Activated gamma-delta T cell treated with Interleukin-2 at 50 U/mL for 16 hours (primary cell): ENCODE data around the gene POU2F1.

Experiments used
- DNase-seq: peaks from one replicate; pipeline ENCODE4 v3.0.0-alpha.2; 2020

The POU2F1 gene

DNA sequence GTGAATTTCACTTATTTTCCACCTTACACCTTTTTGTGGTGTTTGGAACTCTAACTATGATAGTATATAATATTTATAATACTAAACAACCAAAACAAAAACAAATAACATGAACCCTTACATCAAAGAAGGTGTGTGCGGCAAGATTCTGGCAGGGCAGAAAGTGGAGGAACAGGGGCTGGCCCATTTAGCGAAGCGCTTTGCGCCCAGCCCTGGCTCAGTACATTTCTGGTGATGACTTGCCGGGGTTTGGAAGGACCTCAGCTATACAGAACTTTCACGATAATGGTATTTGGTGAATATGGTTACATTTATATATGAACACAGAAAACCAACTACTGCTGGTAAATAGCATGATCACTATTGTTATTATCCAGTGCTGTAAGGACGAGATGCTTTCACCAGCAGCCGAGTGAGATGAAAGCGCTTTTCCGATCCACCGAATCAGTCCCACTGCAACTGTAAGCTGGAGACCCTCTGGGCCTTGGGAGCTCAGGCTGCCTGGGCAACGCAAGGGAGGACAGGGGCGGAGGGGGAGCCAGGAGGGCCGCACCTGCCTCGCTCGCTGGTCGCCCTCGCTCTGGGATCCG, 233.7 kb downstream of the POU2F1 start:
- no peak for DNase-seq

DNA sequence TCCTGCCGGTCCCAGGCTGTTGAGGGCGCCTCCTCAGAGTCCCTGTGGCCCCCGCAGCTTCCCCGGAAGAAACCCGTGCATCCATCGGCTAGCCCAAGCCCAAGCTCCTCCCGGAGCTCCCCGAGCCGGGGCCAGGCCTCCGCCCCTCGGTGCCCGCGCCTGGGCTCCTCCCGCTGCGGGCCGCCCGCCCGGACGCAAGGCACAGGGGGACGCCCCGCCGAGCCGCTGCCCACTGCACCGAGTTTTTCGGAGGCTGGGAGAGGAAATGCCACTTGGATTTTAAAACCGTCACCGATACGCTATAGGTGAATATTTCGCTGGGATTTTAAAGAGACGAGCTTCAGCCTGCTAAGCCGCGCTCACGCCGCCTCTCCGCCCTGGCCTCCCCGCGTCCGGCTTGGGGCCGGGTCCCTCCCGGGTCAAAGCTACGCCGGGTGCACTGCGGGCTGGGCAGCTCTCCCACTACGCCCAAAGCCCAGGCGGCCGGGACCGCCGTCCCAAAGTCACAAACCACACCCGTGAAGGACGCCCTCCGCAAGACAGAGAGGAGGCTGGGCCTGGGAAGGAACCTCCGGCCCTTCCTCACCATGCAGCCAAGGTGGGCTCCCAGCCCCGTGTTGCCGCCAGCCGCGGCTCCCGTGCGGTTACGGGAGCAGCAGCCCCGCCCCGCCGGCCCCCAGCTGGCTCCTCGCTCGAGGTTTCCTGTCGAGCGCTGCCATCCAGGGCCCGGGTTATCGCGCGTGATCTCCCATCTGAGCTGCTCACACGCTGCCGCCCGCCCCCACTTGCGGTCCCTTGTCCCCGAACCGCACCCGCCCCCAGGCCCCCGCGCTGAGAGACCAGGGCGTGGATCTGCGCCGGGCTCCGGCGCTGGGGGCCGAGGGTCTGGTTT, 234.5 kb downstream of the POU2F1 start:
- DNase-seq = peak; percentile 81

DNA sequence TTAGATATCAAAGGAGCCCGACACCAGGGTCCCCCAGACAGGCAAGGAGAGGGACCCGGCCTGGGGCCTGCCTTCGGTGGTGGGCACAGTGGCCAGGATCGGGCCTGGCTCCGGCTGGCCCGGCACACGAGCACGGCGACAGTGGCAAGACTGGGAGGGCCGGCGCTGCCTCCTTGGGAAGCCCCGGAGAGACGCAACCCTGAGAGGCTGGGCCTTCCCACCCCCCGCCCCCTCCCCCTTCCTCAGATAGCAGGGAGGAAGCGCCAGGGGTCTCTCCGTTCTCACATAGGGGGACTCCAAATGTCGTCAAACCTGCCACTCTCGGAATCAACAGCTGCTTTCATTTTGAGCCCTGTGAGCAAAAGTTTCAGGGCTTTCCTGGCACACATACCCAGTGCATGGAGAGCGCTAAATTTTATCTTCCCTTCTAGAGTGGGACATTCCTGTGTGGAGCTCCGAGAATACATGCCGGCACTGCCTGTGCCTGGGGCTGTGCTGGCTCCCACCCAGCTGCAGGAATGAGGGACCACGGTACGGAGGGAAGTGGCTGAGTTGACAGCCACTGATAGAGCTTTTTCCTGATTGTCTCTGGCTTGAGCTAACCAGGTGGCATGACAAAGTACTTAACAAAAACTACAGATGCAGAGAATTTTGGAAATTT, 235.2 kb downstream of the POU2F1 start:
- no peak for DNase-seq

DNA sequence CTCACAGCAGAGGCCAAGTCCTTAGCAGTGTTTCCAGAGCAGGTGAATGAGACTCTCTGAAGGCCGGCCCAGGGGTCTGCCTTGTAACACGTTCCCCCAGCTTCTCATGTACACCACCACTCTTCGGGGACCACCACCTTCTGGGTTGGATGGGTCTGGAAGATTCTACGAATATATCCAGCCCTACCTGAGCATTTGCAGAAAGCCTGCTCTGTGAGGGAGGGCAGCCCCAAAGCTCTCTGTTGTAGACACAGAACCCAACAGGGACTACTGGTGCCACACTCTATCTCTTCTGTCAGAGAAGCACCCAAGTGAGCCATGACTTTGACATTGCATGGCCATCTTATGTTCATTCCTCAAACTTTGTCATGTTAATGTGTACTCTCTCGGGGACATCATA, 235.8 kb downstream of the POU2F1 start:
- DNase-seq = no peak

DNA sequence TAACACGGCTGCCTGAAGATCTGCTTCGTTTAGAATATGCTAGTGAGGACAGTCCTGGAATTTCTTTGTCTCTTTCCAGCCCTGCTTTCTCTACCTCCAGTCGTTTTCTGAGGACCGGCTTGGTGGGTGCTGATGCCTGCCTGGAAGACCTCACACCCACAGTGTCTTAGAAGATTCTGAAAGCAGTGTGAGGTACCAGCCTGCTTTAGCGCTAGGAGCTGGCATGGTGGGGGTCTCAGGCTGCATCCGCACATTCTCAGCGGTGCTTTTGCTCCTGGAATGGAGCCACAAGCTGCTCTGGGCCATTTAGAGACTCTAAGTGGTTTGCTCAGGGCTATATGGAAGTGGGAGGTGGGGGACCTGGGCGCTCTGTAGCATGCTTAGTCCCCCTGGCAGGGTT, 236.2 kb downstream of the POU2F1 start:
- DNase-seq = no peak

DNA sequence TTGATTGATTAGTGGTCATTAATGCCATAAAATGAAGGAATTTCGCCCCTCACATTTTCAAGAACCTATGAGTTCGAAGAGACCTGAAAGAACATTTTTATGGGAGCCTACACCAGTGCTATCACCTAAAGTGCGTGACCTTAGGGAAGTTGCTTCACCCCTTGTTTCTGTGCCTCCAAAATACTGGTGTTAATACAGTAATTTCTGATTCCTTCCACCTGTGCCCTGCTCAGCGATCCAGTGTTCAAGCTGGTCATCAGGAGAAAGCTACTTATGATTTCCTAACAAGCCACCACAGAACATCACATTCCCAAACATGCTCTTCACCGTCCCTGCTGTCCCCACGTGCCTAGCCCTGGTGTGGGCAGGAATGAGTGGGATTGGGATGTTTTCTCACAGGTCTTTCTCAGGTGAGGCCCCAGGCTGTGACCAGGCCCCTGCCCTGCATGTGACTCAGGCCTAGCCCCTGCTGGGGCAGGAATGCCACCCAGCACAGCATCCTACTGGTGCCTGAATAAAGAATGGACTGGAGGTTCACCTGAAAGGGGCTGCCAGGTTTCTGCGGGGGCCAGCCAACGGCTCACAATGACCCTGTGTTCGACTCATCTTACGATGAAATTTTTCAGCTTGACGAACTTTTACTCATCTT, 237.4 kb downstream of the POU2F1 start:
- no peak for DNase-seq

DNA sequence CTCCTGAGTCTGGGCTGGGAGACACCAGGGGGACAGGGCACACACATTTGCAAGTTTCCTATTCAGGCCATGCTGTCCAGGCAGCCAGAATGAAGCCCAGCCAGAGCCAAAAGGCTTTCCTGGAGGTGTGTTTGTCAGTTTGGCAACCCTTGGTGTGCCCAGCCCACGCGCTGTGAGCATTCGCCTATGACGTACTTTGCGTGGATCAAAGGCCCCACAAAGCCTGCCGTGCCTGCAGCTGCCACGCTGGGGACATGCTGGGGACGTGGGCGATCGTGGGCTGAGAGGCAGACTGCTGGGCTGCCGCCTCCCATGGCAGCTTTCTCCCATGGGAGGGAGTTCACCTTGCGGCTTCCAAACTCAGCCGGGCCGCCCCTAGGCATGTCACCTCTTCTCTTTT, 240.2 kb downstream of the POU2F1 start:
- no peak for DNase-seq

DNA sequence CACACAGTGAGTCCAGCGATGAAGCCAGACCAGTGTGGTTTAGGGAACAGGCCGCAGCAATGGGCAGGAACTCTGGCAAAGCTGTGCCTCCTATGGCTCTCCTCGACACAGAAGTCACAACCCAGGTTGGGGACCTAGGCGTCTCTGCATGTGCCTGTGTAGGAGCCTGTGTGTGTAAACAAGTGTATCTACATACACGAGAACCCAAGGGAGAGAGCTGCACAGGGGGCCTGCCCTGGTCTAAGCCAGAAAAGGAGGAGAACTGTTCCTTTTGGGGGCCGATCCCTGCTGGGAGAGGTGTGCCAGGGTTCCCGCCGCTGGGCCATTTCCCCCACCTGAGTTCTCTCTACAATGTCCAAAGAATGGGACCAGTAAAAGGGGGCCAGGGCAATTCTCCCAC, 241.7 kb downstream of the POU2F1 start:
- DNase-seq = no peak

DNA sequence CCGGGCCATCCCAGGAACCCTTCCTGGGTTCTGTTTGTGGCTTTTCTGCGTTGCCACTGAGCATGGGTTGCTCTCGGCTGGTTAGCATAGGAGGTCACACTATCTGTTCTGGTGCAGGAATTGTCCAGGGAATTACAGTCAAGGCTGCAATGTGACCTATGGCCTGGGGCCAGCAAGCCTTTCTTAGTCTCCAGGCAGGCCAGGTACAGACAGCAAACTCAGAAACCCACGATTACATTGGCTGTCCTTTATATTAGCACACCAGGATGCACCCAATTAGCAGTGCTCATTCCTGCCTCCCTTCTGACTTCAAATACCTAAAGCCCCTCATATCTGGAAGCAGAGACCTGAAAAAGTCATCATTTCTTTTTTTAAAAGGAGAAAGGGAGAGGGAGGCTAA, 242.4 kb downstream of the POU2F1 start:
- no peak for DNase-seq

DNA sequence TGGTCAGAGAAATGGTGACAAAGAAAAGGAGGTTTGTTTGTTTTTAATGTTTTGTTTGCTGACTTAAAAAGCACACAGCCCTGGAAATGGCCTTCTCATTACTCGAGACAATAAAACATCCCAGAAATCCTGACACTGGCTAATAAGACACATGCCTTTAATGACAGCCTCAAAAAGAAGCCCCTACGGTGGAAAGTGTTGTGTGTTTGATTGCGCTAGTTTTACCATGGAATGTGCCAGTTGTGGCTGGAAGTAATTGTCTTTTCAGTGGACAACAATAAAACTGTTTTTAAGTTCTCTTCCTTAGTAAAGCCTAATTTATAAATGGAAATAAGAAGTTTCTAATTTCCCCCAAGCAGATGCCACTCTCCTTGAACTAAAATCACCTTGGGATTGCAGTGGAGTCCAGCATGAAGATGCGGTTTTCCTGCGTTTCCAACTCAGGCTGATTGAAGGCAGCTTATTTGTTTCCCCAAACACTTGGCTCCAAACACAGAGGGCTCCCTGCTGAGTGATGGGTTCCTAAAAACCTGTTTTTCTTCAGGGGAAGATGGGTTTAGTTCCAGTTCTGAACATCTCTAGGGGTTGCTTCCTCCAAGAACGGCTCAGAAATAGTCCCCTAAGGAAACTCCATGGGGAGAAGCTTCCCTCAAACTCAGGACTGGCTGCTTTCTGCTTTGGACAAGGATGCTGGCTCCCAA, 243.3 kb downstream of the POU2F1 start:
- no peak for DNase-seq

DNA sequence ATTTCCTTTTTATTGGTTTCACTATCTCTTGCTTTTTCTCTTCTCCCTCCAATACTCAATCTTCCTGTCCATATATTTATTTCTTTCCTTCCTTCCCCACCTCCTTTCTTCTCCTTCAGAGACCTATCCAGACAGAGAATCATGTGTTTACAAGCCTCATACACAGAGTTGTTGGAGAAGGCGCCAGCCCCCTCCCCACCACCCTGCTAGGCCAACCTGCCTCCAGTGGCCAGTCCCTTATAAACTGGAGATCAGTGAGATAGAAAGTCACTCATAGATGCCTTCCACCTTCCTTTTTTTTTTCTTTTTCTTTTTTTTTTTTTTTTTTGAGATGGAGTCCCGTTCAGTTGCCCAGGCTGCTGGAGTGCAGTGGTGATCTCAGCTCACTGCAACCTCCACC, 244.3 kb downstream of the POU2F1 start:
- DNase-seq = no peak

DNA sequence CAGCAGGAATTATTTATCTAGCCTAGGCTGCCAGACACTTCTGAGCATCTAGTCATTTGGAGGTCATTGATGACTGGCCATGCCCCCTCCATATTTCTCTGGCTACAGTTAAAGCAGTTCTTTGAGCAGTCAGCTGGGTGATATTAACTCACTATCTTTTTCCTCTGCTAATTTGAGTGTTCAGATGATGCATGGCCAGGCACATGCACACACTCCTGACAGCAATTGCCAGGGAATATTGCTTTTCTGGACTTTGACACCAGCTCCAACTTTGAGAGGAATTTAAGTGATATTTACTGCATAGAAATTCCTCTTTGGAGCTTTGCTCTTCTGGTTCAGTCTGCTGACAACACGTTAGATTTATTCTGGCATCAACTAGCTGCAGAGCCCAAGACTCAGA, 245.1 kb downstream of the POU2F1 start:
- no peak for DNase-seq

DNA sequence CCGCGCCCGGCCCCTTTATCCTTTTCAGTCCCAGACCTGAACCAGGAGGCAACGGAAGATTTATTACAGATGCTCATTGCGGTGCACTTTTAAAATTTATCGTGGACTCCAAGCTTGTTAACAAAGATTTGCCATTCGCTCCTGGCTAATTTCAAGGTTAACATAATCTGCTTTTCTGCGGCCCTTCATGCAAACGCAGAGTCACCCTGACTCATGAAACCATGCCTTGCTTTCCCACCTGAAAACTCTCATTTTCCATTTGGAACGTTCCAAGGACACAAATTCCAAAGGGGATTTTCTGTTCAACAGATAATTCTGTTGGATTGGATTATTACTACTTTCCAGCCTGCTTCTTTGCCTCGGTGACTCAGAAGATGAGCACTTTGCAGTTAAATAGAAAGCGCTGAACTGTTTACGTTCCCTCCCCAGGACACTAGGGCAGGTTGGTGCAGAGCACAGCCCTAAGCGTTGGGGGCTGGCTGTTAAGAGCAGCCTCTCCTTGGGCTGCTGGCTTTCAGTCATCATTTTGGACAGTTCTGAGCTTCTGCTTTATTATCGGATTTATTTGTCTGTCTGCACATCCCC, 246.5 kb downstream of the POU2F1 start:
- no peak for DNase-seq

DNA sequence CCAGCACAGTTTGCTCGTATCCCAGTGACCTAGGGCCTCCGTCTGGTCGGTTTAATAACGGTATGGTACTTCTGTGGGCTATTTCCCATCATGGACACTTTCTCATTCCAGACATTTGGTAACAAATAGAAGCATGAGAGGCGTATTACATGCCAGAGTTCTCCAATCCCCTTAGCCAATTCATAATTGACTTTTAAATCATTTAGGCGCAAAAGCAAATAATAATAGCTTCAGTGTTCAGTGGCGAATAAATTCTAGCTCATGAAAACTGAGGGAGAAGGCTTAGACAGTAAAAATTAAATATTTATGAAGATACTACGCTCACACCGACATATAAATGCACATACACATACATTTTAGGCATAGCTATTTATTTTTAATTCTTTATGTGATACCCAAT, 247.1 kb downstream of the POU2F1 start:
- DNase-seq = no peak

DNA sequence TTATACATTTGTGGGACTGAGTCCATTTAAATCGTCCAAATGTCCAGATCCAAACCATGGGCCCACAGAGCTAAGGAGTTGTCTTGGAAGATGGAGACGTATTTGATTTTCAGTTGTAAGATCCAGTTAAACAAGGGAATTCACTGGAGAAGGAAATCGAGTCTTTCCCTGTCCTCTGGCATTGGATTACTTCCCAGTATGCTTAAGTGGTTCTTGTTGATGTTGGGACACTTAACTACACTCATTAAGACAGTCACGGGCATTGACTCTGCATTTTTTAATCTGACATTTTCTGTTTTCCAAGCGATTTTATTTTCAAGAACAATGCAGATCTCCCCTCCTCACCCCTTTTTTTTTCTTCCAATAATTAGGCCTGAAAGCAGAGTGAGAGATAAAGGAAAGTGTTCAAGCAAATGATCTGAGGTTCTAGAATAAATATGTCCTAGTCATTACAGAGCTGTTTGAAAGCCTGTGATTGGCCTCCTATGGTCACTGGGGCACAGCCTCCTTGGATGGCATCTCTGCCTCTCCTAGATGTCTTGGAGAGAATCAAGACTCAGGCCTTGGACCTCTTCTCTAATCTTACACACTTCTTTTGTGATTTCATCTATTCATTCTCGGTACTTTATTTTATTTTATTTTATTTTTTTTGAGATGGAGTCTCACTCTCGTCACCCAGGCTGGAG, 248.7 kb downstream of the POU2F1 start:
- no peak for DNase-seq

DNA sequence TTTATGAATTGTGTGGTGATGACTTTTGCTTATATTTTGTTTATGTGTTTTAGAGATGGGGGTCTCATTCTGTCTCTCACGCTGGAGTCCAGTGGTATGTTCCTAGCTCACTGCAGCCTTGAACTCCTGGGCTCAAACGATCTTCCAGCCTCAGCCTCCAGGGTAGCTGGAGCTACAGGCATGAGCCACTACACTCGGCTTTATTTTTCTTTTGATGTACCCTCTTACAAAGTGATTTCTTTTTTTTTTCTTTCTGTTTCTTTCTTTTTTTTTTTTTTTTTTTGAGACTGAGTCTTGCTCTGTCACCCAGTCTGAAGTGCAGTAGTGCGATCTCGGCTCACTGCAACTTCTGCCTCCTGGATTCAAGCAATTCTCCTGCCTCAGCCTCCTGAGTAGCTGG, 250.9 kb downstream of the POU2F1 start:
- no peak for DNase-seq

DNA sequence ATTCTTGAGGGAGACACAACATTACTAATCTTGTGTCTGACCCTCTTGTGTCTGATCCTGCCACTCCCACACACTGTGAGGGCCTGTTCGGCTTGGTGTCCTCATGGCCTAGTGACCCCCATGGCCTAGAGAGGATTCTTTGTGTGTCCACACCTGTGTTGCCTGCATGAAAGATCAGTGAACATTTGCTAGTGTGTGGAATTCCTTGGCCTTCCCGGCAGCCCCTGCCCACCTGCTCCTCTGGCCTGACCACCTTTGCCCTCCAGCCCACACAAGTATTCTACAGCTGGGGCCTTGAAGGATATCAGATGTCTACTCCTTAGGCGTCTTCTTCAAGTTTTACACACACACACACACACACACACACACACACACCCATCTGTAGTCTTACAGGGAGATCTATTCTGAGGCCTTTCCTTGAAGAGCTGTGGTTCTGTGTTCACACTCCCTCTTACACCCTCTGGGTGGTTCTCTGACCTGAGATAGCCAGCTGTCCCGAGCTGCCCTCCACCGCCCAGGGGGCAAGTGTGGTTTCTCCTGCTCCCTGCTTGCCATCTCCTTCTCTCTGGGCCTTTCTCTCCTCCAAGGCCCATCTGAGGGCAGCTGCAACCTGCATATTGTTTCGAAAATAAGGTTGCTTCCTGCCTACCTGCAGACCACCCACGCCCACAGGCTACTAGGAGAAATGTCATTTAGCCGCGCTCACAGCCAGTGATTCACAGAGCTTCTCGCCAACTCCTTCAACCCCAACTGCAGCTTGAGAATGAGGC, 252.3 kb downstream of the POU2F1 start:
- DNase-seq = no peak

DNA sequence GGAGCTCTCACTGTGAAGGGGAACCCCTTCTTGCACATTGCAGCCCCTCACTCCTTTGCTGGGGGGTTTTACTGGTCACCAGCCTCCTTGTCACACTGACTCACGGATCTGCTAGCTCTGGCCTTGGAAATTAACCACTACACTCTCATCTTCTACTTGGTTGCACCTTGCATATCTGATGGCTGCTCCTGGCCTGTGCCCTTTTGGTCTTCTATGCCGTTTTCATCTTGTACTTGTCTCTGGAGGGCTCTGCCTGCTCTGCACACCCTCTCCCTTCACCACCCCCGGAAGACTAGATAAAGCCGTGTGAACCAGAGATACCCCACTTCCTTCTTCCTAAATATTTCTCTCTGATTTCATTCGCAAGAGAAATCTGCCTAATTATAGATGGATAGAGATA, 253.1 kb downstream of the POU2F1 start:
- no peak for DNase-seq

DNA sequence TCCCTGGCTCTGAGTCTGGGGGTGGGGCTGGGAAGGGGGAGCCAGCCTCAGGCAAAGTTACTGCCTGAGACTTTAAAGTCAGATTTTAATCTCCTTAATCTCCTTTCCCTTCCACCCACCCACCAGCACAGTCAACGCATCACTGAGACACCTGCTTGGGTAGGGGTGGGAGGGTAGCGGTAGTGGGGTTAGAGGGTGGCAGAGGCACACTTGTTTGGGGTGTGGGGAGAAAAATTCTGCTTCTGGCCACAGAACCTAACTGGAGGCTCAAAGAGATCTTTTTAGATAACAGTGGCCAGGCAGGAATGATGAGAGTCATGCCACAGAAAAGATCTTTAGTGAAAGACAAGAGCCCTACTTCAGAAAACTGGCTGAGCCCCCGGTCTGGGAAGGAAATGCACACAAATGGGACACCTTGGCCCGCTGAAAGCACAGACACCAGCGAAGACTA, 253.5 kb downstream of the POU2F1 start:
- peak; percentile 49 for DNase-seq

DNA sequence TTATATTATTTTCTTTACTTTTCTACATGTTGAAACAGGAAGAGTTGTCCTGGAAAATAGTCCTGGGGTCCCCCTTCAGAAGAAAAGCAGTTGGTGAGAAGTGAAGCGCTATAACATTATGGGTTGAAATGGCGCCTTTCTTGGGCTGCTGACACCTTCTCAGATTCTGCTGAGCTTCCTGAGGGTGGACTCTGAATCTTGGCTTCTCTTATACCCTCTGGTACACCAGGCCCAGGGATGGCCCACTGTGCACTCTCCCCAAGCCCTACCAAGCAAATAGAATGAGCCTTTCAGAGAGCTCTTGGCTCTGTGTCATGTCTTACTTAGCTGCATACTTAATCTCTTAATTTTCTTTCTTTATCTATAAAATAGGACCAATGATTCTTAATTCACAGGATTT, 255.4 kb downstream of the POU2F1 start:
- no peak for DNase-seq
